ENCODE results near the gene C3orf85.

GRCh38 chr3:109131276-109131675, 5.2 kb upstream of the C3orf85 start:
- TF ChIP-seq TAF1 (IDR thresholded peaks at IDR 0.05; ENCODE audit: borderline replicate concordance, insufficient read depth, low read length) (no peak), REST (IDR thresholded peaks at IDR 0.05; ENCODE audit: insufficient read depth in 1 of 2, low read depth in 2 of 2, low read length in 2 of 2) (no peak), POLR2AphosphoS5 (IDR thresholded peaks at IDR 0.05; ENCODE audit: low read depth, low read length) (no peak), SIN3A (IDR thresholded peaks at IDR 0.05; ENCODE audit: borderline replicate concordance, insufficient read depth, low read length) (no peak), FOXP2 (optimal IDR thresholded peaks at IDR 0.05; ENCODE audit: borderline replicate concordance, extremely low read depth, extremely low read length, insufficient read depth) (no peak)
